Fibroblast of skin of scalp (primary cell): ENCODE measurements around the gene RBM41. TPM values are rescaled to one million over a fixed set of nuclear protein-coding genes. Genes with fewer than 3 reads are reported as not detected.
"Not testable (repeated sequence)": the region's sequence is repeated elsewhere in the genome, so short reads cannot be mapped to it uniquely, and the experiment has no call there.

ENCODE experiments used
- DNase-seq: peaks from one replicate; pipeline ENCODE4 v3.0.0-alpha.2; 2013
- polyA plus RNA-seq, 2 experiments: library from polyadenylated mRNA; unstranded; fragments of 120-200 nt; gene quantifications; one replicate each; pipeline ENCODE4 v1.2.1, GENCODE V29; 2013; ENCODE audit not compliant: insufficient read length in 2 of 2

The RBM41 gene
- polyA plus RNA-seq (2013, experiment 1 of 2; ENCODE audit: insufficient read length): 6.3 TPM
- 10.0 TPM for polyA plus RNA-seq (2013, experiment 2 of 2; ENCODE audit: insufficient read length)

- peak; percentile 76 for DNase-seq
These were observed at the start of gene RBM41 for GRCh38 chrX:107118322-107119147. Gene RBM41 (minus strand): TSS chrX:107118822. CDS start chrX:107118773, 49 bp downstream.

- no peak for DNase-seq
These were observed 49.6 kb upstream of the RBM41 start for GRCh38 chrX:107168257-107168656.

GRCh38 chrX:107167163-107167921 is 48.7 kb upstream of the RBM41 start:
- DNase-seq: no peak

GRCh38 chrX:107157618-107158017 is 39.0 kb upstream of the RBM41 start:
- not testable (repeated sequence) for DNase-seq

- not testable (repeated sequence) for DNase-seq
These were observed 37.2 kb upstream of the RBM41 start for GRCh38 chrX:107155621-107156430.

GRCh38 chrX:107154787-107155620 is 36.4 kb upstream of the RBM41 start:
- peak; percentile 15 for DNase-seq

- DNase-seq: no peak
These were observed 34.4 kb upstream of the RBM41 start for GRCh38 chrX:107153005-107153404.

GRCh38 chrX:107146670-107147069 is 28.0 kb upstream of the RBM41 start:
- DNase-seq: no peak

GRCh38 chrX:107135965-107136307 is 17.3 kb upstream of the RBM41 start:
- no peak for DNase-seq

- peak; percentile 54 for DNase-seq
These were observed 16.7 kb upstream of the RBM41 start for GRCh38 chrX:107135049-107135964.

GRCh38 chrX:107123750-107124149 is 5.1 kb upstream of the RBM41 start:
- DNase-seq: no peak

- DNase-seq: no peak
These were observed 661 bp upstream of the RBM41 start for GRCh38 chrX:107119283-107119682.

- no peak for DNase-seq
These were observed 665 bp downstream of the RBM41 start for GRCh38 chrX:107117993-107118321.

- no peak for DNase-seq
These were observed 11.2 kb downstream of the RBM41 start for GRCh38 chrX:107107459-107107858.

- peak; percentile 0 for DNase-seq
These were observed 15.6 kb downstream of the RBM41 start for GRCh38 chrX:107102980-107103379.

- DNase-seq: no peak
These were observed 42.5 kb downstream of the RBM41 start for GRCh38 chrX:107076158-107076557.

- DNase-seq: peak; percentile 27
These were observed 60.9 kb downstream of the RBM41 start for GRCh38 chrX:107057731-107058130.

GRCh38 chrX:107054978-107055377 is 63.6 kb downstream of the RBM41 start:
- DNase-seq: no peak

GRCh38 chrX:107050195-107050709 is 68.4 kb downstream of the RBM41 start:
- DNase-seq: no peak

GRCh38 chrX:107047622-107048021 is 71.0 kb downstream of the RBM41 start:
- DNase-seq: no peak

- no peak for DNase-seq
These were observed 88.9 kb downstream of the RBM41 start for GRCh38 chrX:107029752-107030151.
